GM12892 (cell line): ENCODE results near the gene ATP6V0A1.
"Not testable (repeated sequence)": the region's sequence is repeated elsewhere in the genome, so short reads cannot be mapped to it uniquely, and the experiment has no call there.

Source experiments
- POLR2A ChIP-seq: IDR thresholded peaks from 2 replicates; pipeline ENCODE4 v1.6.1; 2011; ENCODE audit warnings: low read depth, low read length, control low read depth
- TAF1 ChIP-seq: IDR thresholded peaks from 2 replicates; pipeline ENCODE4 v1.6.1; 2011; ENCODE audit warnings: low read depth, mild to moderate bottlenecking, control low read depth, low read length, borderline replicate concordance

GRCh38 chr17:42417981-42418380 is 40.7 kb upstream of the ATP6V0A1 start:
- not testable (repeated sequence) for TF ChIP-seq POLR2A, TAF1
